ENCODE results near the gene USP4.
A peak's percentile ranks its signal among the peaks of the same experiment; 100 is the strongest.
"Not testable (repeated sequence)": the region's sequence is repeated elsewhere in the genome, so short reads cannot be mapped to it uniquely, and the experiment has no call there.

Gene USP4

GRCh38 chr3:49349348-49350114 is 9.7 kb upstream of the USP4 start:
- no peak for TF ChIP-seq CTCF (IDR thresholded peaks at IDR 0.05; ENCODE audit: low read depth, low read length, missing control alignments)
- DNase-seq (ENCODE audit: low read depth): no peak
- no peak overlapping the region for H3K4me3 ChIP-seq (ENCODE audit: low read depth, low read length)

GRCh38 chr3:49348361-49348760 is 8.5 kb upstream of the USP4 start:
- not testable (repeated sequence) for DNase-seq (ENCODE audit: low read depth); H3K4me3 ChIP-seq (ENCODE audit: low read depth, low read length)

GRCh38 chr3:49346797-49347251 is 7.0 kb upstream of the USP4 start:
- no peak for TF ChIP-seq CTCF (IDR thresholded peaks at IDR 0.05; ENCODE audit: low read depth, low read length, missing control alignments)
- DNase-seq (ENCODE audit: low read depth): no peak
- H3K4me3 ChIP-seq (ENCODE audit: low read depth, low read length): no peak overlapping the region

GRCh38 chr3:49343163-49343562 is 3.3 kb upstream of the USP4 start:
- peak; percentile 39 for DNase-seq (ENCODE audit: low read depth)
- H3K4me3 ChIP-seq (ENCODE audit: low read depth, low read length): no peak overlapping the region

GRCh38 chr3:49341996-49342395 is 2.1 kb upstream of the USP4 start:
- no peak overlapping the region for H3K4me3 ChIP-seq (ENCODE audit: low read depth, low read length)
- TF ChIP-seq CTCF (IDR thresholded peaks at IDR 0.05; ENCODE audit: low read depth, low read length, missing control alignments): no peak
- DNase-seq (ENCODE audit: low read depth): no peak

More at GRCh38 chr3:49343163-49343562, 3.3 kb upstream of the USP4 start:
- TF ChIP-seq CTCF (IDR thresholded peaks at IDR 0.05; ENCODE audit: low read depth, low read length, missing control alignments): no peak

GRCh38 chr3:49339581-49339940 is 292 bp downstream of the USP4 start:
- no peak for TF ChIP-seq CTCF (IDR thresholded peaks at IDR 0.05; ENCODE audit: low read depth, low read length, missing control alignments)
- H3K4me3 ChIP-seq (ENCODE audit: low read depth, low read length): peak overlapping the region; percentile 75
- DNase-seq (ENCODE audit: low read depth): no peak

- no peak overlapping the region for H3K4me3 ChIP-seq (ENCODE audit: low read depth, low read length)
- TF ChIP-seq CTCF (IDR thresholded peaks at IDR 0.05; ENCODE audit: low read depth, low read length, missing control alignments): no peak
- DNase-seq (ENCODE audit: low read depth): no peak
Observed at GRCh38 chr3:49333916-49334633, 5.8 kb downstream of the USP4 start.
